Ovary (tissue), 9 donors: ENCODE data around the gene MCCC2. TPM values are rescaled to one million over a fixed set of nuclear protein-coding genes. Genes with fewer than 3 reads are reported as not detected.
"Not testable (repeated sequence)": the region's sequence is repeated elsewhere in the genome, so short reads cannot be mapped to it uniquely, and the experiment has no call there.

Source experiments
- DNase-seq, 5 donors: peaks; one replicate each; pipeline ENCODE4 v3.0.0-alpha.2; 2019 to 2020
- H3K27ac ChIP-seq, 2 donors: fragments of 200-600 bp; one replicate each; pipeline versions ENCODE4 v1.5.1 to v1.8.0; 2019 to 2022
- H3K27me3 ChIP-seq: fragments of 200-600 bp; one replicate; pipeline ENCODE4 v1.8.0; 2022
- H3K36me3 ChIP-seq: fragments of 200-600 bp; sonication (generic); one replicate; pipeline ENCODE4 v1.5.1; 2019
- H3K4me1 ChIP-seq: one replicate; pipeline ENCODE4 v1.8.1; 2013; ENCODE audit warnings: mild to moderate bottlenecking, moderate library complexity; ENCODE audit not compliant: insufficient read depth
- H3K4me3 ChIP-seq: fragments of 200-600 bp; sonication (generic); one replicate; pipeline ENCODE4 v1.5.1; 2017
- H3K9me3 ChIP-seq, 2 donors: fragments of 200-600 bp in 1 of 2; sonication (generic) in 1 of 2; one replicate each; pipeline versions ENCODE4 v1.5.1 to v1.8.1; 2013 to 2019; ENCODE audit warnings: mild to moderate bottlenecking in 1 of 2, moderate library complexity in 1 of 2
- EP300 ChIP-seq: sonication (generic); formaldehyde crosslinking; IDR thresholded peaks from one replicate; pipeline ENCODE4 v1.6.1; 2017; ENCODE audit warnings: antibody characterized with exemption
- POLR2A ChIP-seq: fragments of 450-650 bp; IDR thresholded peaks from one replicate; pipeline ENCODE4 v1.6.1; 2017; ENCODE audit warnings: antibody characterized with exemption, mild to moderate bottlenecking, moderate library complexity
- WGBS, 3 donors: extraction: QIAGEN DNeasy Blood & Tissue Kit in 1 of 3; methylation state at CpG; one replicate each; pipeline versions ENCODE4 v1.1.5 to v1.1.7; 2013 to 2017; 5-methylcytosine and 5-hydroxymethylcytosine counted together
- intact Hi-C, 4 donors: fragments of 100-400 bp; cut with DNase I; formaldehyde crosslinking; loops; one replicate each; pipeline versions ENCODE4 v1.11.0 to v1.15.1; 2022 to 2023
- polyA plus RNA-seq, 2 donors: library from polyadenylated mRNA; stranded (reverse); fragments of 200-250 nt in 1 of 2; fragments of 350-450 nt in 1 of 2; fragmentation: Illumina TruSeq in 1 of 2; extraction: RNeasy Lipid Tissue Mini Kit (QIAGEN cat#74804) in 1 of 2; gene quantifications; one replicate each; pipeline ENCODE4 v1.2.3, GENCODE V29; 2013 to 2014
- total RNA-seq, 7 donors: library from RNA; depleted of rRNA in 2 of 7; stranded (reverse); fragments of >200 nt in 2 of 7; fragmentation: NEBNext Ultra II Directional in 3 of 7; extraction: Animal tissue kit (Norgen Biotek cat#: 25700) in 3 of 7; gene quantifications; one replicate each; pipeline versions ENCODE4 v1.1.0 to v1.2.4, GENCODE V29; 2016 to 2023
- TF ChIP-seq, protein P1 (sequence below), 3 donors: fragments of 450-650 bp in 2 of 3; fragments of 200-600 bp in 1 of 3; IDR thresholded peaks; one replicate each; pipeline versions ENCODE4 v1.5.1 to v1.8.0; 2016 to 2022; ENCODE audit warnings: antibody characterized with exemption in 3 of 3, mild to moderate bottlenecking in 1 of 3
- donor health status: DM: no; HTN: no; CAD: no; lungs with moderate emphysema.
- donor health status: DM: no; HTN: no; CAD: no.
- donor health status: Bipolar disorder and iron deficiency.
- donor health status: DM: yes; HTN: yes; CAD: no.
- donor health status: DM: no; HTN: no; CAD: no.
- donor health status: DM: yes; HTN: yes; CAD: no.

Gene MCCC2
- total and polyA plus RNA-seq, 9 donors, result 15.8 to 59.6 (median 27.0) TPM

DNA sequence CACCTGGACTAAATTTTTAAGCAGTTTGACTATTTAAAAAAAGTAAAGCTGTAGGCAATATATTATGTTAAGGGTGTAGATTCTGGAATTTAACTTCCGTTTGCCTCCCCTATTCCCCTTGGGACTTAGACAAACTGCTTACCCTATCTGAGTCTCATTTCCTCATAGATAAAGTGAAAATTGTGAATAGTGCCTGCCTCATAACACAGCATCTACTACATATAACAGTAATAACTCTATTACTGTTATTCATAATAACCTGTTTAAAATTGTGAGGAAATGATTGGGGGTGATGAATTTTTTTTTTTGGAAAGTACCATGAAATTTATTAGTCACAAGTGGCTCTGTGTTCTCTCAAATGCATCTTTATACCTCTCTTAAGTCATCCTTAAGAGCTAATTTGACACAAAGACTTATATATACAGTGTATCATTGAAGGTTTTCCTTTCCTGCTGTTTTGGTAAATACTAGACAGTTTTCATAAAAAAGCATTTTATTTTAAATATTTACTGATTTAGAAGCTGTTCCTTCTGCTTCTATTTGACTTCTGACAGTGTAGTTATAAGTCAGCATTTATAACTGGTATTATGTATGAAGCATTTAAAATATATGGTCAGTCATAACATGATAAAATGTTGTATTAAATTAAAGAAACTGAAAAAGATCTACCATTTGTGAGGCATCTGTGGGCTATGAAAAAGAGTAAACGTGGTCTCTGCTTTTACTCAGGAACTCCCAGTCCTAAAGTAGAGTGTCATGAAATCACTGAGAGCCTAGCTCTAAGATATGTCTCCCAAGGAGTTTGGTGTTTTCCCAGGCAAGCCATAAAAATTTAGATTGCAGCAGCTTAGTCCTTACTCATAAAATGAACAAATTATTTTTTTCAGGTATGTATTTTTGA, 46.4 kb downstream of the MCCC2 start:
- DNase-seq, result no peak
- no peaks in the 10 kb centered on the region for H3K4me1 ChIP-seq
- no peaks in the 10 kb centered on the region for H3K27me3 ChIP-seq
- H3K27ac ChIP-seq, result no peak overlapping the region
- no peak overlapping the region for H3K4me3 ChIP-seq
- no peaks in the 10 kb centered on the region for H3K9me3 ChIP-seq
- intact Hi-C loops, result no loop called here
- no peak for TF ChIP-seq POLR2A
- TF ChIP-seq EP300, result no peak
- H3K36me3 ChIP-seq, result no peaks in the 10 kb centered on the region
- WGBS, 3 donors, result 60 to 80% (median 78%) methylated on average over 2 of the region's 2 CpGs

DNA sequence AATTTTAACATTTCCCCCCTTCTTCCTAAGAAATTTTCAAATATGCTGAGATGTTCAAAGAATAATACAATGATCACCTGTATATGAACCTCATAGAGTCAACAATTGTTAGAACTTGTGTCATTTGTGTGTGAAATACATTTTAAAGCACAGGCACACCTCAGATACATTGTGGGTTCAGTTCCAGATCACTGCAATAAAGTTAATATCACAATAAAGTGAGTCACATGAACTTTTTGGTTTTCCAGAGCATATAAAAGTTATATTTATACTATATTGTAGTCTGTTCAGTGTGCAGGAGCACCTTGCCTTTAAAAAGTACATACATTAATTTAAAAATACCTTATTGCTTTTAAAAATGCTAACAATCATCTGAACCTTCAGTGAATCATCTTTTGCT, 50.0 kb downstream of the MCCC2 start:
- TF ChIP-seq, protein P1, sequence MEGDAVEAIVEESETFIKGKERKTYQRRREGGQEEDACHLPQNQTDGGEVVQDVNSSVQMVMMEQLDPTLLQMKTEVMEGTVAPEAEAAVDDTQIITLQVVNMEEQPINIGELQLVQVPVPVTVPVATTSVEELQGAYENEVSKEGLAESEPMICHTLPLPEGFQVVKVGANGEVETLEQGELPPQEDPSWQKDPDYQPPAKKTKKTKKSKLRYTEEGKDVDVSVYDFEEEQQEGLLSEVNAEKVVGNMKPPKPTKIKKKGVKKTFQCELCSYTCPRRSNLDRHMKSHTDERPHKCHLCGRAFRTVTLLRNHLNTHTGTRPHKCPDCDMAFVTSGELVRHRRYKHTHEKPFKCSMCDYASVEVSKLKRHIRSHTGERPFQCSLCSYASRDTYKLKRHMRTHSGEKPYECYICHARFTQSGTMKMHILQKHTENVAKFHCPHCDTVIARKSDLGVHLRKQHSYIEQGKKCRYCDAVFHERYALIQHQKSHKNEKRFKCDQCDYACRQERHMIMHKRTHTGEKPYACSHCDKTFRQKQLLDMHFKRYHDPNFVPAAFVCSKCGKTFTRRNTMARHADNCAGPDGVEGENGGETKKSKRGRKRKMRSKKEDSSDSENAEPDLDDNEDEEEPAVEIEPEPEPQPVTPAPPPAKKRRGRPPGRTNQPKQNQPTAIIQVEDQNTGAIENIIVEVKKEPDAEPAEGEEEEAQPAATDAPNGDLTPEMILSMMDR (IDR thresholded peaks at IDR 0.05), result no peak
- TF ChIP-seq POLR2A (no peak), EP300 (no peak)
- no peaks in the 10 kb centered on the region for H3K36me3 ChIP-seq
- H3K4me1 ChIP-seq, result no peaks in the 10 kb centered on the region
- no peak overlapping the region for H3K4me3 ChIP-seq
- no peaks in the 10 kb centered on the region for H3K27me3 ChIP-seq
- DNase-seq, result no peak
- intact Hi-C loops, result no loop called here
- no peak overlapping the region for H3K27ac ChIP-seq
- no peaks in the 10 kb centered on the region for H3K9me3 ChIP-seq

DNA sequence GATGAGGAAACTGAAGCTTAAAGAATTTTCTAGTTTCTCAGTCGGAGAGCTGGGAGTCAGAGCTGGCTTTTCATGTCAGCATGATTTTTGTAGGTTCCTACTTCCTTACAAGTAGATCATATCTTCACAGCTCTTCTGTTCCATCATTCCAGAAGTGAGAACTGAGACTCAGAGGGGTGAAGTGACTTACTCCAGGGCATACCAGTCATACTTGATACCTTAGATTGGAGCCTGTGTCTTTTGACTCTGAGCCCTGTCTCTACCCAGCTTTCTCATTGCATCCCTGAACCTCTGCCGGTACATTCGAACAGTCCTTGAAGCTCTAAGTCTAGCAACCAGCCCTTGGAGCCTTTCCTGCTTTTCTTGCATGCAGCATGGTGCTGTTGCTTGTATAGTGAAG, 53.3 kb downstream of the MCCC2 start:
- Histone ChIP-seq H3K4me1 (no peaks in the 10 kb centered on the region), H3K27ac (no peak overlapping the region), H3K36me3 (no peaks in the 10 kb centered on the region), H3K4me3 (no peak overlapping the region), H3K9me3 (no peaks in the 10 kb centered on the region), H3K27me3 (peaks cover 3% of the 10 kb centered on the region)
- WGBS, 3 donors, result 95 to 99% (median 97%) methylated on average over 3 of the region's 3 CpGs
- TF ChIP-seq EP300 (no peak), POLR2A (no peak)
- TF ChIP-seq, protein P1 (IDR thresholded peaks at IDR 0.05), result no peak
- DNase-seq, result no peak
- intact Hi-C loops, result no loop called here

DNA sequence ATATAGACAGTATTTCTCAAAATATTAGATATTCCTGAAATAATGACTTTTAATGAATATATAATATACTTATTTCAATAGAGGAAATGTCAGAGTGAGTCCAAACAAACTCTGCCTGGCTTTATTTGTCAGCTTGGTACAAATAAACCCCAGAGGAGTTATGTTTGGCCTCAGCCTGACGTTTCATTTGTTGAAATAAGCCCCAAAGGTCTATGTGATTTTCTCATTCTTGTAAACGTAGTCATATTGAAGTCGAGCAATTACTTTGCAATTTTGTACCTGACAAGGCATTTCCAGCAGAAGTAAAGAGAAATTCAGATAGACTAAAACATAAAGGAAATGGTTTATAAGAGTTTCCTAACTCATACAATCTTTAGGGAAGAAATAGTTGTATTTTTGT, 57.9 kb downstream of the MCCC2 start:
- Histone ChIP-seq H3K36me3 (no peaks in the 10 kb centered on the region), H3K9me3 (no peaks in the 10 kb centered on the region), H3K4me3 (no peak overlapping the region), H3K27ac (no peak overlapping the region), H3K27me3 (peaks cover 3% of the 10 kb centered on the region), H3K4me1 (no peaks in the 10 kb centered on the region)
- intact Hi-C loops, result no loop called here
- TF ChIP-seq, protein P1 (IDR thresholded peaks at IDR 0.05), result no peak
- TF ChIP-seq EP300, result no peak
- TF ChIP-seq POLR2A, result no peak
- no peak for DNase-seq
- WGBS, 3 donors, result 47 to 85% (median 83%) methylated on average over 3 of the region's 3 CpGs

DNA sequence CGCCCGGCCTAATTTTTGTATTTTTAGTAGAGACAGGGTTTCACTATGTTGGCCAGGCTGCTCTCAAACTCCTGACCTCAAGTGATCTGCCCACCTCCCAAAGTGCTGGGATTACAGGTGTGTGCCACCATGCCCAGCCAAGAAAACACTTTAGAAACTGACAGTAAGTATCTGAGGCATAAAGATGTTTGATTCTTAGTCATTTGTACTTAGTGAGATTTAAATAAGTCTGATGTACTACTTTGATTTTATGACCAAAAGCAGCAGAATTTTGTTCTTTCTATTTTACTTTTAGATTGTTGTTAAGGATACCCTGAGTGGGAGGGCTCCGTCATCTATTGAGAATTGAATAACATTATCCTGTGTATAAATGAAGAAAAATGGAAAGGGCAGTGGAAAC, 63.8 kb downstream of the MCCC2 start:
- H3K9me3 ChIP-seq, DNase-seq, intact Hi-C loops, H3K36me3 ChIP-seq, H3K27me3 ChIP-seq, H3K4me3 ChIP-seq, H3K4me1 ChIP-seq, H3K27ac ChIP-seq: not testable (repeated sequence)
- 91 to 98% (median 94%) methylated on average over 3 of the region's 3 CpGs for WGBS, 3 donors
